MM.1S (cell line): ENCODE results near the gene ELANE.

Source experiments
- CTCF ChIP-seq: fragments of 300-600 bp; sonication (generic); IDR thresholded peaks from 2 replicates; pipeline ENCODE4 v1.5.1; 2016; ENCODE audit warnings: antibody characterized with exemption, low read length, mixed read lengths
- EZH2 ChIP-seq: fragments of 300-600 bp; sonication (generic); optimal IDR thresholded peaks from 2 replicates; pipeline ENCODE3; 2017; ENCODE audit warnings: low read depth, mild to moderate bottlenecking, antibody characterized with exemption, low read length, mixed read lengths

DNA sequence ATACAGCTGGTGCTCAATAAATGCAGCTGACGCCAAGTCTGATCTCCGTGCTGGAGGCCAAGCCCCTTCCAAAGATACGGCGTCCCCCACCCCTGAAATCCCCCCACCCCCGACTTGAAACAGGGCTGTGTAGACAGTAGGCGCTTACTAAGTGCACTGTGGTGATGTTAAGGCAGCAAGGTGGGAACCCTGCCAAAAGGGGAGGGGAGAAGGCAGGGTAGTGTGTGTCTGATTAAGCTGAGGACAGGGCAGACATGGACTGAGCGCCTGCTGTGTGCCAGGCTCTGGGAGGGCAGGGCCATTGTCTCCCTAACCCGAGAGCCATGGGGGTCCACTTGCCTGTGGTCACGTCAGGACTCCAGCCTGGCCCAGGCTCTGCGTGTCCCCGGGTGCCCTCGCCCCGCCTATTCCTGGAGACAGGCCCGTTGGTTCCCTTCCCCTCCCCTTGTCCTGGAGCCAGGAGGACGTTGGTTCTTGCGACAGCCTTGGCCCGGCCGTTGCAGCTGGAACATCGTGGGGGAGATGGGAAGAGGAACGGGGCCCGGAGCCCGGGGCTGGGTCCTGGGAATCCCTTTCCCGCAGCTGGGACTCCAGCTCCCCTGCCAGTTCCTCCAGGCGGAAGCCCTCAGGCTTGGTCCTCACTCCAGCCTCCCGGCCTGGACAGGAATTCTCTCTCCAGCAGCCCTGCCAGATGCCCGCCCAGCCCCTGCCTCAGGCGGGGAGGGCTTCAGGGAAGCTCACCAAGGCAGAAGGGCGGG lies 1.7 kb upstream of the ELANE start:
- TF ChIP-seq CTCF, result no peak
- TF ChIP-seq EZH2, result no peak
